ENCODE data around the gene PLXNB3.
A peak's percentile ranks its signal among the peaks of the same experiment; 100 is the strongest.

PLXNB3 gene

GRCh38 chrX:153793291-153793690, 29.2 kb downstream of the PLXNB3 start:
- DNase-seq (ENCODE audit: low spot score), result no peak

DNA sequence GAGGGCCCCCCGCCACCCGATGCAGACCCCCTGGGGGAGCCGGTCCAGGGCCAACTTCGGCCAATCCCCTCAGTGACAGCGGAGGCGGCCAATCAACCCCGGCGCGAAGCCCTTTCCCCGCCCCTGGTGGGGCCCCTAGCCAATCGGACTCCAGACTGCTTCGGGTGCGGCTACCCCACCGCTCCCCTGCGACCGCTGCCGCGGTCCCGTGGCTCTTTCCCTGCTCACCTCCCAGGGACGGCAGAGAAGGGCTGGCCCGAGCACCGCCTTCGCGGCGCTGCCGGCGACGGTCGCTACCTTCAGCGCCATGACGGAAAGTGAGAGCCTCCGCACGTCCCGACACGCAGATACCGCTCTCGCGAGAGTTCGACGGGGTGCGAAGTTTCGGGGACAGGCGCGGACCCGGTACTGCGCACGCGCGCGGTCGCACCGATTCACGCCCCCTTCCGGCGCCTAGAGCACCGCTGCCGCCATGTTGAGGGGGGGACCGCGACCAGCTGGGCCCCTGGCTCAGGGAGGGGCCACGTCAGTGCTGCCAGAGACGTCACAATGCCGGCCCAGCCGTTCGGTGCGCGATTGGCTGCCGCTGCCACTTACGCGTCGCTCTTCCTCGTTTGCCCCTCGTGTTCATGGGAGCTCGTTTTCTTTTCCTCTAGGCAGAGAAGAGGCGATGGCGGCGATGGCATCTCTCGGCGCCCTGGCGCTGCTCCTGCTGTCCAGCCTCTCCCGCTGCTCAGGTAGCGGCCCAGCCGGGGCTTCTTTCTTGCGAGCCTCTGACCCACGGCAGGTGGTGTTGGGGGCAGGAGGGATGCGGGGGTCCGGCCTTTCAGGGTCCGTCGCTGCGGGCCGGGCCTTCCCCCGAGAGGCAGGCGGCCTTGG, 30.2 kb downstream of the PLXNB3 start, which contains the start of the genes IDH3G and SSR4:
IDH3G (minus strand) TSS at position 358 of the 879 bp plus-strand sequence; CDS start at position 309, 49 bp downstream.
SSR4 (plus strand) TSS at position 651 of the 879 bp plus-strand sequence; CDS start at position 671, 20 bp downstream.
- DNase-seq (ENCODE audit: low spot score), result peak; percentile 97

GRCh38 chrX:153794897-153795816, 31.1 kb downstream of the PLXNB3 start:
- no peak for DNase-seq (ENCODE audit: low spot score)

DNA sequence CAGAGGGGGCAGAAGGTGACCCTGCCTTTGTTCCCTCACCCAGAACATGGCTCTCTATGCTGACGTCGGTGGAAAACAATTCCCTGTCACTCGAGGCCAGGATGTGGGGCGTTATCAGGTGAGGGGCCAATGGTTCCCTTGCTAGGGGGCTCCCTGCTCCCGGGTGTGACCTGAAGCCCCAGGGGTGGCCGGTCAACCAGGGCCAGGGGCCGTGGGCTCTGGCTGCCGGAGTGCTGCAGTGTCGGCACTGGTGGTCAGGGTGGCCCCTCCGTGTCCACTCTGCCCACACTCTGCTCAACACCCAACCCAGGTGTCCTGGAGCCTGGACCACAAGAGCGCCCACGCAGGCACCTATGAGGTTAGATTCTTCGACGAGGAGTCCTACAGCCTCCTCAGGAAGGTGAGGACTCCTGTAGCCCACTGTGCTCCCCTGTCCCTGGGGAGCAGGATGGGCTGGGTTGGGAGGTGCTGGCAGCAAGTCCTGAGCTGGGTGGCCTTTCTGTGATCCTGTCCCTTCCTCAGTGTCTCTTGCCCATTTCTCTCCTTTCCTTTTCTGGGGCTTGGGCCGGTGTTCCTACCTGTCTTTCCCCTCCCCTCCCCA, 33.5 kb downstream of the PLXNB3 start:
- DNase-seq (ENCODE audit: low spot score), result no peak

- DNase-seq (ENCODE audit: low spot score), result no peak
Observed at GRCh38 chrX:153799326-153799725, 35.3 kb downstream of the PLXNB3 start.

DNA sequence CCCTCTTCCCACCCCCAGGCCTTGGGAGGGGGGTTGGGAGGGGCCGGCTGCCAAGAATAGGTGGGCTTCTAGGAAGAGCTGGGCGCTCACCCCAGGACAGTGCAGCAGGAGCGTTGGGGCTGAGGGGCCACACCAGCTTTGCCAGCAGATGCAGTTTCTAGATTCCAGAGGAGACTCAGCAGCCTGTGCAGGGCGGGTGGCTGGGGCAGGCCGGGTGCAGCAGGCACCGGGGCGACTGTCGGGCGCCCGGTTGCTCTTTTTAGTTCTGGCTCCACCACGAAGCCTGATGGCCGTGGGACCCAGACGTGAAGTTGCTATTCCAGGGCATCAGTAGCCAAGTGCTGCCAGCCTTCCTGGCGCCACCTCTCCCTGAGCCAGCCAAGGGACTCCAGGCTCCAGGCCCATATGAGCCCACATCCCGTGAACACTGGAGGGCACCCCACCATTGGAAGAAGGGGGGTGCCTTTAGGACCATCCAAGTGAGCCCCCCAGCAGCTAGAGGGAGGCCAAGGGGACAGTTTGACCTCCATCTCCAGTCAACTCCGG, 36.2 kb downstream of the PLXNB3 start:
- no peak for DNase-seq (ENCODE audit: low spot score)

DNA sequence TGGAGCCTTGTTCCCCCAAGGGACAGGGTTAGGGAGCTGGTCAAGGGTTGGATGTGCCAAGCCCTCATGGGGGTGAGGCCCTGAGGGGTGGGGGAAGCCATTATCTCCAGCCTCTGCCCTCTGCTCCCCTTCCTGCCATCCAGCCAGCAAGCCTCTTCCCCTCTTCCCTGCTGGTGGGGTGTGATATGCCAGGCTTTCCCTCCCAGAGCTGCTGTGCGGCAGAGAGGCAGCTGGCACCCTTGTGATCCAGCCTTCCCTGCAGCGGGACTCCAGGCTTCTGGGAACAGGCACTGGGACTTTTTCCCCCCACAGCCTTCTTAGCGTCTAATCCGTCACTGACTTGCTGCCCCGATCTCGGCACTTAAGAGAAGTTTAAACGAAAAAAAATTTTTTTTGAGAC, 36.7 kb downstream of the PLXNB3 start:
- no peak for DNase-seq (ENCODE audit: low spot score)

- no peak for DNase-seq (ENCODE audit: low spot score)
Observed at GRCh38 chrX:153801669-153802068, 37.6 kb downstream of the PLXNB3 start.

- no peak for DNase-seq (ENCODE audit: low spot score)
Observed at GRCh38 chrX:153802513-153803045, 38.5 kb downstream of the PLXNB3 start.

- no peak for DNase-seq (ENCODE audit: low spot score)
Observed at GRCh38 chrX:153803211-153804099, 39.4 kb downstream of the PLXNB3 start.

- no peak for DNase-seq (ENCODE audit: low spot score)
Observed at GRCh38 chrX:153804100-153804595, 40.1 kb downstream of the PLXNB3 start.

DNA sequence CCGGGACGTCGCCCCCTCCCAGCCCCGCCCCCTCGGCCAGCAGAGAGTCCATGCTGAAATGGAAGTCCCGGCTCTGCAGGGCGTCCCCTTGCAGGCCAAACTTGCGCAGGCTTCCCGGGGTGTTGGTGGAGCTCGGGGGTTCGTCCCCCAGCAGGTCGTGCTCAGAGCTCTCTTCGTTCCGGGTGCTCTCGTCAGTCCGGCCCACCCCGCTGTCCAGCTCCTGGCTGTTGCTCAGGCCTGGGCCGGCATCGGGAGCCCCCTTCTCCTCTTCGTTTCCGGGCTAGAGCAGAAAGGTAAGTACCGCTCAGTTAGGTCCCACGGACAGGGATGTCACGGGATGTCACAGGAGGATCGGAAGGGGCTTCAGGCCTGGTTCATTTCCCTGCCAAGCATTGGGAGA, 40.6 kb downstream of the PLXNB3 start:
- no peak for DNase-seq (ENCODE audit: low spot score)

DNA sequence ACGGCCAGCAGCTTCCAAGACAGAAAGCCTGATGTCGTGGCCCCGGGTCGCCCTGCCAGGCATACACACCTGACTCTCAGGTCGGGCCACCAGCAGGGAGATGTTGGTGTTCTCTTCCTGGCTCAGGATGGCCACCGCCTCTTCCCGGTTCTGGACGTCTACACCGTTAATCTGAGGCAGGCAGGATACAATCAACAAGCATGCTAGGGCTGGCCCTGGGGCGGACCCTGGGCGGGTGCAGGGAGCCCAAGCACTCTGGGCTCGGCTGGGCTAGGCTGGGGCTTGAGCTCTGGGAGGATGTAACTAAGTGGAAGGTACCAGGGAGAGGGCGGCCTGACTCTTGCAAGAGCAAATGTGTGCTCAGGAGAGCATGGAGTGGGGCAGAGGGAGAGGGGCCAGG, 41.4 kb downstream of the PLXNB3 start:
- DNase-seq (ENCODE audit: low spot score), result no peak

DNA sequence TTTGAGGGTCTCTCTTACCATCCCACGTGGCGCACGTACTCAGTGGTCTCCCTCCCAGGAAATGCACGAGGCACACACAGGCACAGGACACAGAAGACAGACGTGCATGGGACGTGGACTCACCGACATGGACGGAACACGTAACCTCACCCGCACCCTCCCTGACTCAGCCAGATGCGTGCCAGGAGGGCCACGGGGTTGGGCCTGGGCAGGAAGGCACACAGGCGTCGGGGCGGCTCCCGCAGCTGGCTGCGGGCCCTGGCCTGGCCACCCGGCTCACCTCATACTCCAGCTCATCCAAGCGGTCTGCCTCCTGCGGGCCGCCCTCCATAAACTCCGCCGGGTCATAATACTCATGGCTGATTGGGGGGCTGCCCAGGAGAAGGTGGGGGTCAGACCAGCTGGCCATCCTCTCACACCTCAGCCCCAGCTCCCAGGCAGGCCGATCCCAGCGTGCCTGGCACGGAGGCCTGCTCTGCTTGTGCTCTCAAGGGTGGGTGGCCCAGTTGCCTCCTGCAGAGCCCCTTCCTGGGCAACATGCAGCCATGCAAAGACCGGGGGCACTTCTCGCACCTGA, 43.0 kb downstream of the PLXNB3 start:
- DNase-seq (ENCODE audit: low spot score), result no peak

DNA sequence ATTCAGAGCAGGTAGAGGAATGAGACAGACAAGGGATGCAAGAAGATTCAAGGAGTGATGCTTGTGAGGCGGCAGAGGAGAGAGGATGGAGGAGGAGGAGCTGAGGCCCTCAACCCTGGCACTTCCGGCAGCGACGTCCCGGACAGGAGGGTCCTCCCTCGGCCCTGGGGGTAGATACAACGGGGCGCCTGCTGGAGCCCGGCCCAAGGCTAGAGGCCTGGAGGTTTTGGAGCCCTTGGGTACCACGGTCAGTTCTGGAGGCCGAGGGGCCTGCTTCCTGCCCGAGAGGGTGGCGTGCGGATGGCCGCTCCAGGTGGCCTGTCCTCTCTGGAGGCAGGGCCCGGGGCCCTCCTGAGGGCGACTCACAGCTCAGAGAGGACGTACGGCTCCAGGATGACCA, 43.9 kb downstream of the PLXNB3 start:
- no peak for DNase-seq (ENCODE audit: low spot score)

DNA sequence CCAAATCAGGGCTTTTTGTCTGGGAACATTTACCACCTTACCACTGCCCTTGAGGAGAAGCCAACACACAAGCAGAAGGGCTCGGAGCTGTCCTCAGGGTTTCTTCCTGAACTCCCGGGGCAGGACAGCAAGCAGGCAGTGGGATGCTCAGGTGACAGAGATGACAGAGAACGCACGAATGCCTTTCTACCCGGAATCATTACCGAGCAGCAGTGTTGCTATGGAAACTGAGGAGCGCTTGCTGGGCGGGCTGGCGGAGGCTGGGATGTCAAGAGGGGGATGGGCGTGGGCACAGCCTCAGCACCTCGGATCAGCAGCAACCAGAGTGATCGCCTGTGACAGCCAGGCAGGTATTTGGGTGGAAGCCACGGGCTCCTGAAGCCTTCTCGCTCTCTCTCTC, 48.2 kb downstream of the PLXNB3 start:
- DNase-seq (ENCODE audit: low spot score), result no peak

- no peak for DNase-seq (ENCODE audit: low spot score)
Observed at GRCh38 chrX:153813161-153813560, 49.1 kb downstream of the PLXNB3 start.

DNA sequence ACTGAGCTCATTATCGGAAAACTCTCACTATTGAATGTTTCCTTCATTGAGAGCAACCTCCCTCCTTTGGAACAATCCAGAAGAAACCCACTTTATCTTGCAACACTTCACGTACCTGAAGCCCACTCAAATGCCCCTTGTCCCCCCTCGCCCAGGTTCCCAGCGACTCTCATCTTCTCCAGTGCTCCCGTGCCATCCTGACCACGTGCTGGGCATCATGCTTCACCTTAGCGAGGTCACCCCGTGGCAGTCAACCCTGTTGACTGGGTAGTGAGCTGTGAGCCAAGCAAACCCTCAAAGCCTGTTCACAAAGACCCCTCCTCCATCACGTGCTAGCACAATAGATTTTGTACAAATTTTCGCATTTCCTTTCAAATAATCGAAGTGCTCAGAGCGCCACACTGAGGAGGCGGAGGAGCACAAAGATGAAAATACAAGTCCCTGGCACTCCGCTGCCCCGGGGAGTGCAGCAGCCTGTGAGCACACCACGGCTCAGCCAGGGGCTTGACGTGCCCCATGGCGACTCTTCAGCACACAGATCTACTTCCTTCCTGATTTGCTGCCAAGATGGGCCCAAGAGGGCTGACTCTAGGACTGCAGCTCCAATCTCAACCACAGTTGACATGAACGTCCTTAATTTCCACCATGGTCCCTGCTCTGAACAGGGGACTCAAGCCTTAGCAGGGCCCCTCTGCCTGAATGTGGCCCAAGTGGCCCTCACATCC, 50.7 kb downstream of the PLXNB3 start:
- DNase-seq (ENCODE audit: low spot score), result no peak
